Measurements from ENCODE around the gene PLXNA2. TPM values are rescaled to one million over a fixed set of nuclear protein-coding genes. Genes with fewer than 3 reads are reported as not detected.

The PLXNA2 gene
- total RNA-seq, 4 donors from 2014 or later = 19.8 to 41.6 (median 27.9) TPM

DNA sequence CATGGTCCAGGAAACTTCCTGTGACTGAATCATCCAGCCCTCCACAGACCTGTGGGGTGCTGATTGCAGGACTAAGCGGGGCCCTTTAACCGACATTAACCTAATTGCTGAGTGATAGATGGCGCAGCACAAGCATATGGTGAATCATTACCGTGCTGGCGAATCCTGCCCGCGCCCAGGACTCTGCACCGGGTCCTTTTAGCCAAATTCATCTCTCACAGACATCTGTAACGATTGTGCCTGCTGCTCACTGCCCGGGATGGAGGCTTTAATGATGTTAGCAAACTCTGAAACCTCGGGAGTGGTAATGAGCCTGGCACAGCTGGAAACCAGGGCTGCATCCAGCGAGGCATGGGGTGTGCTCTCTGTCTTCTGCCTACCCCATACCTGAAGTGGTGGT, 185.9 kb downstream of the PLXNA2 start:
- no peak overlapping the region for H3K27ac ChIP-seq (replicated peaks in 1 of 4)
- H3K27me3 ChIP-seq = no peaks in the 10 kb centered on the region
- H3K4me1 ChIP-seq = peaks cover 0 to 12% (median 0%) of the 10 kb centered on the region in 4 donors
- intact Hi-C loops (cut with DNase I) = no loop called here
- 93% methylated on average over 11 of the region's 12 CpGs for WGBS
- peaks cover 5 to 96% (median 75%) of the 10 kb centered on the region in 4 donors for H3K36me3 ChIP-seq
- TF ChIP-seq POLR2AphosphoS5 (IDR thresholded peaks at IDR 0.05) (no peak), CTCF (IDR thresholded peaks at IDR 0.05) (no peak), POLR2A (IDR thresholded peaks at IDR 0.05; ENCODE audit: low read depth) (no peak), EP300 (IDR thresholded peaks at IDR 0.05) (no peak)
- H3K4me3 ChIP-seq = no peak overlapping the region
- no peaks in the 10 kb centered on the region for H3K9me3 ChIP-seq
- DNase-seq (ENCODE audit: extremely low spot score) = no peak

DNA sequence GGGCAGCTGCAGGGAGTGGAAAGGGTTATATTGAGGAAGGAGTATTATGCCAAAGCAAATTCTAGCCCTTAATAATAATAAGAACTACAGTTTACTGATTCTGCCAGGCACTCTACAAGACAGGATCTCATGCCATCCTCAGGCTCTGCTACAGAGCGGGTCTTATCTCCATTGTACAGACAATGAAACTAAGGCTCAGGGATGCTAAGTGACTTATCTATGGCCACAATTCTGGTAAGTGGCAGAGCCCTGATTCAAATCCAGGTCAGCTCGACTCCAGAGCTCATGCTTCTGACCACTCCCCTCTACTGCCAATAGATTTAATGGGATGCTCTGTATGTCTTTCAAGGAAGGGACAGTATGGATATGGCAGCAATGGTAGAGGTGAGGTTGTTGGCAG, 187.1 kb downstream of the PLXNA2 start:
- DNase-seq (ENCODE audit: extremely low spot score) = no peak
- no peaks in the 10 kb centered on the region for H3K9me3 ChIP-seq
- WGBS = 92% methylated on average over 2 of the region's 2 CpGs
- no peak overlapping the region for H3K4me3 ChIP-seq
- TF ChIP-seq POLR2AphosphoS5 (IDR thresholded peaks at IDR 0.05) (no peak), CTCF (IDR thresholded peaks at IDR 0.05) (no peak), EP300 (IDR thresholded peaks at IDR 0.05) (no peak), POLR2A (IDR thresholded peaks at IDR 0.05; ENCODE audit: low read depth) (no peak)
- peaks cover 17 to 99% (median 82%) of the 10 kb centered on the region in 4 donors for H3K36me3 ChIP-seq
- H3K27me3 ChIP-seq = no peaks in the 10 kb centered on the region
- intact Hi-C loops (cut with DNase I) = no loop called here
- H3K4me1 ChIP-seq = peaks cover 0 to 1% (median 0%) of the 10 kb centered on the region in 4 donors
- H3K27ac ChIP-seq (replicated peaks in 1 of 4) = no peak overlapping the region

GRCh38 chr1:208055535-208055934, 188.6 kb downstream of the PLXNA2 start:
- no peak overlapping the region for H3K27ac ChIP-seq (replicated peaks in 1 of 4)
- intact Hi-C loops (cut with DNase I) = no loop called here
- no peaks in the 10 kb centered on the region for H3K9me3 ChIP-seq
- 94% methylated on average over 11 of the region's 11 CpGs for WGBS
- no peak for DNase-seq (ENCODE audit: extremely low spot score)
- TF ChIP-seq CTCF (IDR thresholded peaks at IDR 0.05) (no peak), POLR2AphosphoS5 (IDR thresholded peaks at IDR 0.05) (no peak), POLR2A (IDR thresholded peaks at IDR 0.05; ENCODE audit: low read depth) (no peak), EP300 (IDR thresholded peaks at IDR 0.05) (no peak)
- no peaks in the 10 kb centered on the region for H3K4me1 ChIP-seq
- peaks cover 29 to 100% (median 93%) of the 10 kb centered on the region in 4 donors for H3K36me3 ChIP-seq
- no peak overlapping the region for H3K4me3 ChIP-seq
- H3K27me3 ChIP-seq = no peaks in the 10 kb centered on the region

- Histone ChIP-seq H3K4me3 (no peak overlapping the region), H3K4me1 (no peaks in the 10 kb centered on the region), H3K27ac (replicated peaks in 1 of 4) (no peak overlapping the region), H3K27me3 (no peaks in the 10 kb centered on the region), H3K9me3 (no peaks in the 10 kb centered on the region), H3K36me3 (peaks cover 34 to 100% (median 91%) of the 10 kb centered on the region in 4 donors)
- TF ChIP-seq CTCF (IDR thresholded peaks at IDR 0.05) = no peak
- TF ChIP-seq POLR2A (IDR thresholded peaks at IDR 0.05; ENCODE audit: low read depth) = no peak
- TF ChIP-seq POLR2AphosphoS5 (IDR thresholded peaks at IDR 0.05) = no peak
- no peak for TF ChIP-seq EP300 (IDR thresholded peaks at IDR 0.05)
- WGBS = 84% methylated on average over 13 of the region's 13 CpGs
- intact Hi-C loops (cut with DNase I) = no loop called here
- no peak for DNase-seq (ENCODE audit: extremely low spot score)
Measured at GRCh38 chr1:208054911-208055379, 189.2 kb downstream of the PLXNA2 start.

- no peaks in the 10 kb centered on the region for H3K27me3 ChIP-seq
- H3K4me1 ChIP-seq = no peaks in the 10 kb centered on the region
- TF ChIP-seq EP300 (IDR thresholded peaks at IDR 0.05) (no peak), POLR2A (IDR thresholded peaks at IDR 0.05; ENCODE audit: low read depth) (no peak), CTCF (IDR thresholded peaks at IDR 0.05) (no peak), POLR2AphosphoS5 (IDR thresholded peaks at IDR 0.05) (no peak)
- H3K36me3 ChIP-seq = peaks cover 34 to 100% (median 89%) of the 10 kb centered on the region in 4 donors
- DNase-seq (ENCODE audit: extremely low spot score) = no peak
- WGBS = 95% methylated on average over 3 of the region's 6 CpGs
- H3K27ac ChIP-seq (replicated peaks in 1 of 4) = no peak overlapping the region
- intact Hi-C loops (cut with DNase I) = no loop called here
- no peak overlapping the region for H3K4me3 ChIP-seq
- no peaks in the 10 kb centered on the region for H3K9me3 ChIP-seq
Measured at GRCh38 chr1:208054485-208054884, 189.7 kb downstream of the PLXNA2 start.
